H1 (cell line): Measurements from ENCODE around the gene DYNLT3. TPM values are rescaled to one million over a fixed set of nuclear protein-coding genes. Genes with fewer than 3 reads are reported as not detected.

Experiments used
- EGR1 ChIP-seq: IDR thresholded peaks from 2 replicates; pipeline ENCODE4 v1.6.1; 2011; ENCODE audit warnings: low read depth, low read length, borderline replicate concordance
- EP300 ChIP-seq, 2 experiments: IDR thresholded peaks; 1 replicate in 1 of 2; 2 replicates in 1 of 2; pipeline ENCODE4 v1.6.1; 2011 to 2012; ENCODE audit warnings: low read depth in 2 of 2, low read length in 2 of 2, mild to moderate bottlenecking in 2 of 2, borderline replicate concordance in 1 of 2, inconsistent platforms in 1 of 2, moderate library complexity in 1 of 2
- JUND ChIP-seq: IDR thresholded peaks from 2 replicates; pipeline ENCODE4 v1.6.1; 2011; ENCODE audit warnings: mild to moderate bottlenecking, improper control_type of control experiment, low read length
- SIX5 ChIP-seq: IDR thresholded peaks from 2 replicates; pipeline ENCODE4 v1.6.1; 2011; ENCODE audit warnings: mild to moderate bottlenecking, low read depth, low read length
- USF2 ChIP-seq: IDR thresholded peaks from 2 replicates; pipeline ENCODE4 v1.6.1; 2011; ENCODE audit warnings: low read length, improper control_type of control experiment
- polyA plus RNA-seq, 7 experiments: library from polyadenylated mRNA; depleted of rRNA in 3 of 7; stranded (reverse) in 5 of 7; unstranded in 2 of 7; fragments of >200 nt in 5 of 7; fragments of 200-250 nt in 2 of 7; gene quantifications; 1 replicate in 5 of 7; 2 replicates in 1 of 7; 4 replicates in 1 of 7; pipeline versions ENCODE4 v1.2.1 to v1.2.3, GENCODE V29; 2011 to 2013; ENCODE audit warnings: missing spikeins in 2 of 7, mixed read lengths in 2 of 7
- total RNA-seq: library from RNA; stranded (reverse); fragmentation: NEBNext Ultra II Directional; extraction: Animal tissue kit (Norgen Biotek cat#: 25700); gene quantifications from 2 replicates; pipeline ENCODE4 v1.2.1, GENCODE V29; 2021

Gene DYNLT3
- total and polyA plus RNA-seq, 2 of the 8 experiments (the other 6 are each of a cell fraction or from before 2014, with no cell fraction given) = 2.3 to 3.5 TPM

- TF ChIP-seq JUND = no peak
- no peak for TF ChIP-seq USF2
- TF ChIP-seq SIX5 = no peak
- TF ChIP-seq EGR1 = no peak
- TF ChIP-seq EP300 (IDR thresholded peaks at IDR 0.05; ENCODE audit: borderline replicate concordance in 1 of 2, low read depth in 2 of 2, low read length in 2 of 2) = no peak
Observed at GRCh38 chrX:37894725-37895124, 47.4 kb upstream of the DYNLT3 start (continued).
